IMR-90 (cell line): ENCODE data around the gene SBK2. TPM values are rescaled to one million over a fixed set of nuclear protein-coding genes. Genes with fewer than 3 reads are reported as not detected.
A peak's percentile ranks its signal among the peaks of the same experiment; 100 is the strongest.

Experiments used
- ATAC-seq: fragments of 200-7000 bp; cut with Tn5 transposase; 2 replicates; pipeline ENCODE4 v1.9.1; 2020; ENCODE audit warnings: low read depth, mild to moderate bottlenecking, moderate library complexity
- BruUV-seq: library from RNA; stranded (reverse); fragments of 400-500 nt; replicated peaks from 2 replicates; lab custom pipeline; 2021; lab: Mats Ljungman, UMichigan
- CTCF ChIA-PET: fragments of 300-600 bp; formaldehyde crosslinking; extraction: SDS; loops from one replicate; lab custom pipeline; 2021; ENCODE audit warnings: antibody characterized with exemption; lab: Yijun Ruan, JAX
- POLR2A ChIA-PET: fragments of 300-600 bp; sonication (Branson Sonifier 250); formaldehyde crosslinking; loops from one replicate; lab custom pipeline; 2022; ENCODE audit warnings: antibody characterized with exemption; ENCODE audit not compliant: unreplicated experiment; lab: Charles Lee
- DNase-seq: peaks from one replicate; pipeline ENCODE4 v3.0.0; 2013
- H2AFZ ChIP-seq: replicated peaks from 2 replicates; pipeline ENCODE3; 2013; ENCODE audit warnings: low read length, mild to moderate bottlenecking; ENCODE audit not compliant: poor library complexity
- H2AK5ac ChIP-seq: 2 replicates; pipeline ENCODE4 v1.6.1; 2013; ENCODE audit warnings: low read depth, low read length, inconsistent platforms
- H2AK9ac ChIP-seq: replicated peaks from 2 replicates; pipeline ENCODE3; 2013; ENCODE audit warnings: mild to moderate bottlenecking, low read depth, low read length, moderate library complexity; ENCODE audit not compliant: poor library complexity
- H2BK120ac ChIP-seq: 2 replicates; pipeline ENCODE4 v1.6.1; 2013; ENCODE audit warnings: low read depth, low read length, inconsistent platforms
- H2BK15ac ChIP-seq: 3 replicates; pipeline ENCODE4 v1.6.1; 2013; ENCODE audit warnings: low read depth, low read length, inconsistent platforms
- H2BK20ac ChIP-seq: 2 replicates; pipeline ENCODE4 v1.6.1; 2013; ENCODE audit warnings: low read depth, mild to moderate bottlenecking, inconsistent platforms, low read length, moderate library complexity
- H2BK5ac ChIP-seq: 2 replicates; pipeline ENCODE4 v1.6.1; 2013; ENCODE audit warnings: mild to moderate bottlenecking, low read depth, low read length, inconsistent platforms; ENCODE audit not compliant: poor library complexity, severe bottlenecking
- H3K14ac ChIP-seq: replicated peaks from 2 replicates; pipeline ENCODE4 v1.6.1; 2013; ENCODE audit warnings: low read depth, low read length, inconsistent platforms
- H3K18ac ChIP-seq: 2 replicates; pipeline ENCODE4 v1.6.1; 2013; ENCODE audit warnings: low read depth, low read length, control low read depth
- H3K23ac ChIP-seq: 2 replicates; pipeline ENCODE4 v1.6.1; 2013; ENCODE audit warnings: low read depth, low read length, inconsistent platforms
- H3K27ac ChIP-seq: 2 replicates; pipeline ENCODE4 v1.5.1; 2013; ENCODE audit warnings: mild to moderate bottlenecking, control low read depth, low read length; ENCODE audit not compliant: insufficient read depth
- H3K27me3 ChIP-seq: 2 replicates; pipeline ENCODE4 v1.6.1; 2013; ENCODE audit warnings: low read length; ENCODE audit not compliant: control insufficient read depth, insufficient read depth
- H3K36me3 ChIP-seq: 2 replicates; pipeline ENCODE4 v1.6.1; 2013; ENCODE audit warnings: low read length, mixed read lengths; ENCODE audit not compliant: control insufficient read depth, insufficient read depth
- H3K4ac ChIP-seq: 2 replicates; pipeline ENCODE4 v1.6.1; 2013; ENCODE audit warnings: low read depth, low read length, inconsistent platforms
- H3K4me1 ChIP-seq: 2 replicates; pipeline ENCODE4 v1.6.1; 2013; ENCODE audit warnings: low read length, mixed read lengths; ENCODE audit not compliant: control insufficient read depth, insufficient read depth
- H3K4me2 ChIP-seq: 2 replicates; pipeline ENCODE4 v1.6.1; 2013; ENCODE audit warnings: low read depth, mild to moderate bottlenecking, control low read depth, low read length, moderate library complexity
- H3K4me3 ChIP-seq: 2 replicates; pipeline ENCODE4 v1.5.1; 2013; ENCODE audit warnings: low read depth, mild to moderate bottlenecking, control low read depth, low read length, moderate library complexity; ENCODE audit not compliant: insufficient read depth
- H3K56ac ChIP-seq: 2 replicates; pipeline ENCODE4 v1.6.1; 2013; ENCODE audit warnings: low read length, inconsistent platforms; ENCODE audit not compliant: insufficient read depth; ENCODE audit errors: extremely low read depth
- H3K79me1 ChIP-seq, 2 experiments: 2 replicates each; pipeline ENCODE4 v1.6.1; 2013; ENCODE audit warnings: low read length in 2 of 2, inconsistent platforms in 1 of 2, low read depth in 1 of 2
- H3K9ac ChIP-seq: 2 replicates; pipeline ENCODE4 v1.6.1; 2013; ENCODE audit warnings: low read depth, low read length, control low read depth
- H3K9me1 ChIP-seq: 2 replicates; pipeline ENCODE4 v1.6.1; 2013; ENCODE audit warnings: low read length, inconsistent platforms; ENCODE audit not compliant: insufficient read depth
- H3K9me3 ChIP-seq: 2 replicates; pipeline ENCODE4 v1.6.1; 2013; ENCODE audit warnings: low read length; ENCODE audit not compliant: control insufficient read depth, insufficient read depth
- H4K20me1 ChIP-seq: 2 replicates; pipeline ENCODE4 v1.6.1; 2013; ENCODE audit warnings: low read length, inconsistent platforms; ENCODE audit not compliant: insufficient read depth
- H4K5ac ChIP-seq: 2 replicates; pipeline ENCODE4 v1.6.1; 2013; ENCODE audit warnings: mild to moderate bottlenecking, low read depth, low read length, control low read depth
- H4K8ac ChIP-seq, 2 experiments: 2 replicates each; pipeline ENCODE4 v1.6.1; 2013; ENCODE audit warnings: low read depth in 2 of 2, low read length in 2 of 2, control low read depth in 1 of 2, inconsistent platforms in 1 of 2
- H4K91ac ChIP-seq: 2 replicates; pipeline ENCODE4 v1.6.1; 2013; ENCODE audit warnings: low read depth, low read length, inconsistent platforms; ENCODE audit not compliant: insufficient read depth
- CEBPB ChIP-seq: IDR thresholded peaks from 2 replicates; pipeline ENCODE4 v1.6.1; 2012; ENCODE audit warnings: low read depth, low read length, improper control_type of control experiment
- CHD1 ChIP-seq: IDR thresholded peaks from 2 replicates; pipeline ENCODE4 v1.6.1; 2012; ENCODE audit warnings: low read depth, low read length, improper control_type of control experiment
- CTCF ChIP-seq: conservative IDR thresholded peaks from 2 replicates; pipeline ENCODE4 v1.5.1; 2012; ENCODE audit warnings: mild to moderate bottlenecking, low read depth, low read length, improper control_type of control experiment
- ELK1 ChIP-seq: fragments of 150-350 bp; IDR thresholded peaks from 2 replicates; pipeline ENCODE4 v1.6.1; 2016; ENCODE audit warnings: low read depth, mild to moderate bottlenecking, low read length, moderate library complexity, borderline replicate concordance
- FOS ChIP-seq: fragments of 150-350 bp; IDR thresholded peaks from 2 replicates; pipeline ENCODE4 v1.6.1; 2016; ENCODE audit warnings: low read depth, low read length
- MAZ ChIP-seq: IDR thresholded peaks from 2 replicates; pipeline ENCODE4 v1.6.1; 2012; ENCODE audit warnings: low read depth, mild to moderate bottlenecking, low read length, improper control_type of control experiment, moderate library complexity, borderline replicate concordance
- NFE2L2 ChIP-seq: fragments of 150-350 bp; IDR thresholded peaks from 2 replicates; pipeline ENCODE4 v1.6.1; 2016; ENCODE audit warnings: low read depth, mild to moderate bottlenecking, low read length
- POLR2A ChIP-seq: IDR thresholded peaks from 2 replicates; pipeline ENCODE4 v1.6.1; 2012; ENCODE audit warnings: mild to moderate bottlenecking, low read depth, low read length
- RCOR1 ChIP-seq: IDR thresholded peaks from 2 replicates; pipeline ENCODE4 v1.6.1; 2012; ENCODE audit warnings: mild to moderate bottlenecking, low read length, improper control_type of control experiment; ENCODE audit not compliant: insufficient replicate concordance
- SMC3 ChIP-seq: fragments of 150-350 bp; IDR thresholded peaks from 2 replicates; pipeline ENCODE4 v1.6.1; 2016; ENCODE audit warnings: low read depth, mild to moderate bottlenecking, antibody characterized with exemption, low read length, moderate library complexity
- USF2 ChIP-seq: fragments of 150-350 bp; IDR thresholded peaks from 2 replicates; pipeline ENCODE4 v1.6.1; 2017; ENCODE audit warnings: mild to moderate bottlenecking, antibody characterized with exemption, low read length, low read depth
- WGBS, 2 experiments: methylation state at CpG; one replicate each; pipeline versions ENCODE4 v1.1.5 to v1.1.7; 2013; ENCODE audit warnings: missing lambda C conversion rate in 2 of 2; ENCODE audit not compliant: insufficient read length in 1 of 2; ENCODE audit errors: extremely low coverage in 2 of 2; 5-methylcytosine and 5-hydroxymethylcytosine counted together
- dilution Hi-C: fragments of 300-500 bp; cut with HindIII; formaldehyde crosslinking; loops from one replicate; pipeline ENCODE4 v1.14.3; 2018; ENCODE audit warnings: low sequenced_read_pairs; ENCODE audit not compliant: unreplicated experiment
- in situ Hi-C: fragments of 300-500 bp; cut with MboI; formaldehyde crosslinking; loops from 3 replicates; pipeline ENCODE4 v1.14.3; 2019; ENCODE audit warnings: low sequenced_read_pairs, inconsistent platforms, mixed read lengths
- intact Hi-C: fragments of 100-400 bp; cut with micrococcal nuclease; formaldehyde crosslinking; loops from 2 replicates; pipeline ENCODE4 v1.10.0; 2022
- polyA plus RNA-seq, 3 experiments: library from polyadenylated mRNA; depleted of rRNA; stranded (reverse); fragments of >200 nt; gene quantifications; 2 replicates each; pipeline ENCODE4 v1.2.3, GENCODE V29; 2012; ENCODE audit warnings: low replicate concordance in 1 of 3
- total RNA-seq: library from RNA; depleted of rRNA; stranded (reverse); fragments of >200 nt; gene quantifications from 2 replicates; pipeline ENCODE4 v1.2.3, GENCODE V29; 2012

SBK2 gene
- total and polyA plus RNA-seq, 2 of the 4 experiments (the other 2 are of a cell fraction) = 0.48 TPM; not detected in 1

- DNase-seq = no peak
- Histone ChIP-seq H2AFZ (peak overlapping the region; percentile 32), H2BK120ac (no peak overlapping the region), H3K4me3 (no peak overlapping the region), H2BK15ac (no peak overlapping the region), H4K8ac (no peak overlapping the region), H4K91ac (no peak overlapping the region), H3K27me3 (no peaks in the 10 kb centered on the region; the same call in 1 of the 2 replicates), H3K14ac (no peak overlapping the region), H4K20me1 (no peaks in the 10 kb centered on the region), H3K56ac (no peak overlapping the region), H3K79me1 (no peaks in the 10 kb centered on the region), H3K18ac (no peak overlapping the region), H2BK5ac (no peak overlapping the region), H3K27ac (no peak overlapping the region), H3K9me3 (no peaks in the 10 kb centered on the region), H2BK20ac (no peak overlapping the region), H3K9me1 (0 out of 2 replicates have a peak, but pooled peaks cover 2% of the 10 kb centered on the region), H3K4me2 (no peak overlapping the region), H3K9ac (no peak overlapping the region), H2AK9ac (no peak overlapping the region), H3K23ac (no peak overlapping the region), H4K5ac (no peak overlapping the region), H3K4me1 (no peaks in the 10 kb centered on the region; the same call in 1 of the 2 replicates), H3K36me3 (no peaks in the 10 kb centered on the region), H2AK5ac (no peak overlapping the region), H3K4ac (no peak overlapping the region)
- no TSS peak for BruUV-seq
- TF ChIP-seq USF2 (no peak), ELK1 (no peak), CHD1 (no peak), NFE2L2 (no peak), RCOR1 (no peak), SMC3 (no peak), CTCF (no peak), CEBPB (no peak), MAZ (no peak), FOS (no peak), POLR2A (no peak)
- ChIA-PET POLR2A (no interaction called here), CTCF (interaction anchor here (1.5 kb wide), 1 partner anchor 32 kb away, joined by 4 read pairs; no protein-coding TSS in a partner anchor)
- intact Hi-C loops (loop anchor here (2.0 kb wide), 1 partner anchor 19 kb away; no protein-coding TSS in a partner anchor), in situ Hi-C loops (no loop called here), dilution Hi-C loops (no loop called here)
- WGBS, 2 experiments = 87% methylated on average over 11 of the region's 22 CpGs; no CpG with 5 or more reads in 1 of the 2 experiments
- ATAC-seq = no peak
Measured at GRCh38 chr19:55535965-55536350, 975 bp downstream of the SBK2 start.
